ENCODE measurements around the gene FRMPD1.

FRMPD1 gene

DNA sequence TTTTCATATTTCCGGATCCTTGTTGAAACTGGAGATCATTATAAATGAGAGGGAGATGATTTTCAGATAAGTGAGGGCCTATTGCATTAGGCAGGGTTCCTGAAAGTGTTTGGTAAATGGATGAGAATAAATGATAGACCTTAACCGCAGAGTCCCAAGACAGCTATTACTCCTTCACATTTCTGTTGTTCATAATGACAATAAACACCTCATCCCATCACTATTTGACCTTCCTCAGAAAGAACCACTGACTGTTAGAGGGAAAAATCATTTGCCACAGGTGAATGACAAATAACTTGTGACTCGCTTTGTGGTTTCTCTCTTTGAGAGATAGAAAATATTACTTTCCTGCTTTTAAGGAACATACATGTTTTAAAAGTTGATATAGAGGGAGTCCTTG, 55.5 kb downstream of the FRMPD1 start:
- no peak overlapping the region for H3K4me3 ChIP-seq (ENCODE audit: low read depth, low read length)
- H3K36me3 ChIP-seq (ENCODE audit: control insufficient read depth, insufficient read depth, low read length) = no peaks in the 10 kb centered on the region
- H3K27me3 ChIP-seq (ENCODE audit: control insufficient read depth, insufficient read depth, low read length) = peaks cover 16% of the 10 kb centered on the region; the same call in 1 of the 2 replicates
- H3K4me1 ChIP-seq (ENCODE audit: control insufficient read depth, insufficient read depth, low read length) = no peaks in the 10 kb centered on the region
- H3K9ac ChIP-seq (ENCODE audit: low read length) = no peak overlapping the region
- H3K27ac ChIP-seq (ENCODE audit: low read depth, low read length) = no peak overlapping the region
- H3K9me3 ChIP-seq (ENCODE audit: control insufficient read depth, insufficient read depth, low read depth, low read length) = no peaks in the 10 kb centered on the region

DNA sequence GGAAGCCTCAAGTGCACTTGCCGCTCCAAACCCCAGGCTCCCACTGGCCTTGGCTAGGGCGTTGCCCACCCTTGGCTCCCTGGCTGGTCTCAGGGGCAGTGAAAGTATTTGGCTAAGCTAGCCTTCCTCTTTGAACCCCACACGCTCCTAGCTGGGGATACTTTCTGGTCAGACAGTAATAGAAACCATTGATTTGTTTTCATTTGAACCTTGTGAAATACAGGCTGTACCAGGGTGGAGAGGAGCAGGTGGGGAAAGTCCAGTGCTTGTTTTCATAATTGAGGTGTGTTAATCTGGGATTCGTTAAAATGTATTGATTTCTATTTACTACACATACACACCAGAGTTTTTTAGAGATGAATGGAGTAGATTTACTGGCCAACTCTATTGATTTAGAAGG, 57.0 kb downstream of the FRMPD1 start:
- H3K9me3 ChIP-seq (ENCODE audit: control insufficient read depth, insufficient read depth, low read depth, low read length) = no peaks in the 10 kb centered on the region
- H3K27ac ChIP-seq (ENCODE audit: low read depth, low read length) = no peak overlapping the region
- no peaks in the 10 kb centered on the region for H3K4me1 ChIP-seq (ENCODE audit: control insufficient read depth, insufficient read depth, low read length)
- no peaks in the 10 kb centered on the region for H3K36me3 ChIP-seq (ENCODE audit: control insufficient read depth, insufficient read depth, low read length)
- H3K4me3 ChIP-seq (ENCODE audit: low read depth, low read length) = no peak overlapping the region
- H3K27me3 ChIP-seq (ENCODE audit: control insufficient read depth, insufficient read depth, low read length) = peaks cover 16% of the 10 kb centered on the region; the same call in 1 of the 2 replicates
- H3K9ac ChIP-seq (ENCODE audit: low read length) = no peak overlapping the region

DNA sequence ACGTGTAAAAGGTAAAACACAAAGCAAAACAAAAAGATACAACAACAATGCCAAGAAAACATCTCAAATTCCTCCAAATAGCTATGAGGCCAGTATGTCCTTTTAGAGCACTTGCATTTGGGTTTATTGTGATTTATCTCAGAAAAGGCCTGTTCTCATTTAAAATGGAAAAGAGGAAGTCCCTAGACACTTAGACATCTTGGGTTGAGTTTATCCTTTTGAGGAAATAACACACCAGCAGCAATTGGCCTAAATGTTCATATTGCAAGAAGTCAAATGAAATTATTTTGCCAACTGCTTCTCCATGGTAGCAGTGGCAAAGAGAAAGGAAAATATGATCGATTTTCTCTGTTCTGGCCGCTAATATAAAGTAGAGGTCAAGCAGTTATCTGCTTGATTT, 59.3 kb downstream of the FRMPD1 start:
- no peaks in the 10 kb centered on the region for H3K36me3 ChIP-seq (ENCODE audit: control insufficient read depth, insufficient read depth, low read length)
- no peak overlapping the region for H3K9ac ChIP-seq (ENCODE audit: low read length)

DNA sequence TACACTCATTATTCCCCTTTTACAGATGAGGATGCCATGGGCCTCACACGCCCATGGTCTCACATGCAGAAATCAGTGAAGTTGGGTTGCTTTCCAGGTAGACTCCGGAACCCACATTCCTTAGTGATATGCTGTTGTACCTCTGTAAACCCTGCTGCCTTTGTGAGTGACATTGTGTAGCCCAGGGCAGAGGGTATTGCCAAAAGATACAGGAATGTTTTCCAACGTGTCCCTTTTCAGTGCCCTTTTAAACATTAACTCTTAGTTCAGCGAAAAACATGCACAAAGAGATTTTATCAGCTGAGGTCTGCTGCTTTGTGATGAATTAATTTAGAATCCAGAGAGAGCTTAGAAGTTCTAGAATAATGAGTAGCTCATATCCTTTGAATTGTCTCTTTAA, 64.5 kb downstream of the FRMPD1 start:
- H3K27me3 ChIP-seq (ENCODE audit: control insufficient read depth, insufficient read depth, low read length) = no peaks in the 10 kb centered on the region
- no peak overlapping the region for H3K4me3 ChIP-seq (ENCODE audit: low read depth, low read length)
- no peaks in the 10 kb centered on the region for H3K36me3 ChIP-seq (ENCODE audit: control insufficient read depth, insufficient read depth, low read length)
- H3K9me3 ChIP-seq (ENCODE audit: control insufficient read depth, insufficient read depth, low read depth, low read length) = no peaks in the 10 kb centered on the region
- no peak overlapping the region for H3K27ac ChIP-seq (ENCODE audit: low read depth, low read length)
- no peaks in the 10 kb centered on the region for H3K4me1 ChIP-seq (ENCODE audit: control insufficient read depth, insufficient read depth, low read length)
- no peak overlapping the region for H3K9ac ChIP-seq (ENCODE audit: low read length)

More for the DNA sequence above, 59.3 kb downstream of the FRMPD1 start:
- Histone ChIP-seq H3K27me3 (ENCODE audit: control insufficient read depth, insufficient read depth, low read length) (peaks cover 16% of the 10 kb centered on the region; the same call in 1 of the 2 replicates), H3K9me3 (ENCODE audit: control insufficient read depth, insufficient read depth, low read depth, low read length) (no peaks in the 10 kb centered on the region), H3K4me1 (ENCODE audit: control insufficient read depth, insufficient read depth, low read length) (no peaks in the 10 kb centered on the region), H3K27ac (ENCODE audit: low read depth, low read length) (no peak overlapping the region), H3K4me3 (ENCODE audit: low read depth, low read length) (no peak overlapping the region)

DNA sequence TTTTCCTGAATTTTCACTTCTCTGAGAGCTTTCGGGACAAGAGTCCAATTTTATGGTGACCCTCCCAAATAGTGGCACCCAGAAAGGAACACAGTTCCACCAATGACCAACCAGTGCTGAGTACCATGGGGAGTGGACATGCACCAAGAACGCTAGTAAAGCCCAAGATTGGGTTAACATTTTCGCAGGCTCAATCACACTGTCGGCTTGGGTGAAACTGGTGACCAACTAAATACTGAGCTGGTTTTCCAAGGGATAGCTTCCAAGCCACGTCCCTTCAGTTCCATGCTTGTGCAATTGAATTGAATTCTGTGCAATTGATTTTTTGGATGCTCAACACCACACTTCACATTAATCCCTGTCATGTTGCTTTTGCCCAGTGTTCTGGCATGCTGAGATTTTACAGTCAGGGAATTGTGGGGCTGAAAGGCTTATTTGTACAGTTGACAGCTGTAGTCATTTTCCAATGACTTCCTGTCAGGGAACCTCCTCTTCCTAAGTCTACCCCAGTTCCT, 65.3 kb downstream of the FRMPD1 start:
- H3K4me3 ChIP-seq (ENCODE audit: low read depth, low read length) = no peak overlapping the region
- H3K9me3 ChIP-seq (ENCODE audit: control insufficient read depth, insufficient read depth, low read depth, low read length) = no peaks in the 10 kb centered on the region
- H3K27me3 ChIP-seq (ENCODE audit: control insufficient read depth, insufficient read depth, low read length) = no peaks in the 10 kb centered on the region
- H3K36me3 ChIP-seq (ENCODE audit: control insufficient read depth, insufficient read depth, low read length) = no peaks in the 10 kb centered on the region
- no peak overlapping the region for H3K9ac ChIP-seq (ENCODE audit: low read length)
- no peaks in the 10 kb centered on the region for H3K4me1 ChIP-seq (ENCODE audit: control insufficient read depth, insufficient read depth, low read length)
- H3K27ac ChIP-seq (ENCODE audit: low read depth, low read length) = no peak overlapping the region

GRCh38 chr9:37719526-37719925, 68.8 kb downstream of the FRMPD1 start:
- Histone ChIP-seq H3K9me3 (ENCODE audit: control insufficient read depth, insufficient read depth, low read depth, low read length) (no peaks in the 10 kb centered on the region), H3K27ac (ENCODE audit: low read depth, low read length) (no peak overlapping the region), H3K36me3 (ENCODE audit: control insufficient read depth, insufficient read depth, low read length) (no peaks in the 10 kb centered on the region), H3K4me1 (ENCODE audit: control insufficient read depth, insufficient read depth, low read length) (no peaks in the 10 kb centered on the region), H3K4me3 (ENCODE audit: low read depth, low read length) (no peak overlapping the region), H3K9ac (ENCODE audit: low read length) (no peak overlapping the region), H3K27me3 (ENCODE audit: control insufficient read depth, insufficient read depth, low read length) (no peaks in the 10 kb centered on the region)

DNA sequence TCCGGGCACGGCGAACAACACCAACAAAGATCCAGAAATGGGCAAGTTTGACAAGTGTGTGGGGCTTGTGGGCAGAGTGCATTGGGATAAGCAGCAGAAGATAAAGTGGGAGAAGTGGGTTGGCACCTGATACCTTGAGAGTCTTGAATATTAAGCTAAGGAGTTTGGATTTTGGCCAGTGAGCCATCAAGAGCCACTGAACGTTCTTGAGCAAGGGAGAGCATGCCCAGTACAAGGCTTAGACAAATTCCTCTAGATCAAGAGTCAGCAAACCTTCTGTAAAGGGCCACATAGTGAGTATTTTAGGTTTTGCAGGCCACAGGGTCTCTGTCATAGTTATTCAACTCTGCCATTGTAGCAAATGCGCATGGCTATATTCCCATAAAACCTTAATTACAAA, 76.3 kb downstream of the FRMPD1 start:
- no peak overlapping the region for H3K27ac ChIP-seq (ENCODE audit: low read depth, low read length)
- no peak overlapping the region for H3K4me3 ChIP-seq (ENCODE audit: low read depth, low read length)
- H3K36me3 ChIP-seq (ENCODE audit: control insufficient read depth, insufficient read depth, low read length) = no peaks in the 10 kb centered on the region
- H3K27me3 ChIP-seq (ENCODE audit: control insufficient read depth, insufficient read depth, low read length) = peaks cover 4% of the 10 kb centered on the region; the same call in 1 of the 2 replicates
- H3K9ac ChIP-seq (ENCODE audit: low read length) = no peak overlapping the region
- no peaks in the 10 kb centered on the region for H3K4me1 ChIP-seq (ENCODE audit: control insufficient read depth, insufficient read depth, low read length)
- no peaks in the 10 kb centered on the region for H3K9me3 ChIP-seq (ENCODE audit: control insufficient read depth, insufficient read depth, low read depth, low read length)

DNA sequence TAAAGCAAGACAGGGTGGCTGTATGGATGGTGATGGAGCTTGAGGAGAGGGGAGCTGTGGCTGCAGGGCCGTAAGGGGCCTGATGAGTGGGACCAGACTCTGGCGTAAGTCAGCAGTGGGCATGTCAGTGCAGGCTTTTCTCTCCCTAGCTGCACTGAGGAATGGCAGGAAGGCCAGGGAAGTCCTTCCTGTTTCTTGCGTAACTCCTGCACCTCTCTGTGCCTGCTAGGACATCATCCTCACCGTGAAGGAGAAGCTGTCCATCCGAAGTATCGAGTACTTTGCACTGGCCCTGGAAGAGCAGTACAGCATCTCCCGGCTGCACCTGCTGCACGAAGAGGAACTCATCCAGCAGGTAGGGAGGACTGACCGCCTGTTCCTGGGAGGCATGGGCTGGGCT, 78.7 kb downstream of the FRMPD1 start:
- Histone ChIP-seq H3K27ac (ENCODE audit: low read depth, low read length) (no peak overlapping the region), H3K36me3 (ENCODE audit: control insufficient read depth, insufficient read depth, low read length) (no peaks in the 10 kb centered on the region), H3K4me1 (ENCODE audit: control insufficient read depth, insufficient read depth, low read length) (no peaks in the 10 kb centered on the region), H3K9me3 (ENCODE audit: control insufficient read depth, insufficient read depth, low read depth, low read length) (no peaks in the 10 kb centered on the region), H3K9ac (ENCODE audit: low read length) (no peak overlapping the region), H3K27me3 (ENCODE audit: control insufficient read depth, insufficient read depth, low read length) (peaks cover 16% of the 10 kb centered on the region; the same call in 1 of the 2 replicates), H3K4me3 (ENCODE audit: low read depth, low read length) (no peak overlapping the region)

DNA sequence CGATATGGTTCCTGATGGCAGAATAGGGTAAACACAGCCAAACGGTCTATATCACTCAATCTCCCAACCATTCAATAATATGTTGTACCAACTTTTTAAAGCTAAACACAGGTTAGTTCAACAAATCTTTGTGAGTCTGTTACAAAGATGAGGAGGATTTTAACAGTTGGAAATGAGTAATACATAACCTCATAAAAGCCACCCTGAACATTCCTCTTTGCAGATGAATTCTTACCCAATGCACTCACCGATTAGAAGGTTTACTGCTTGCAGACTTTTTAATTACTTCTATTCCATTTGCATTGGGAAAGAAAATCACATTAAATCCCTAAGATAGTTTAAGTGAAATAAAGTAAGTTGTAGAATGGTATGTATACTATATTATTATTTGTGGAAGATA, 79.5 kb downstream of the FRMPD1 start:
- Histone ChIP-seq H3K27ac (ENCODE audit: low read depth, low read length) (no peak overlapping the region), H3K9me3 (ENCODE audit: control insufficient read depth, insufficient read depth, low read depth, low read length) (no peaks in the 10 kb centered on the region), H3K36me3 (ENCODE audit: control insufficient read depth, insufficient read depth, low read length) (no peaks in the 10 kb centered on the region), H3K27me3 (ENCODE audit: control insufficient read depth, insufficient read depth, low read length) (peaks cover 16% of the 10 kb centered on the region; the same call in 1 of the 2 replicates), H3K9ac (ENCODE audit: low read length) (no peak overlapping the region), H3K4me1 (ENCODE audit: control insufficient read depth, insufficient read depth, low read length) (no peaks in the 10 kb centered on the region), H3K4me3 (ENCODE audit: low read depth, low read length) (no peak overlapping the region)

- H3K9ac ChIP-seq (ENCODE audit: low read length) = no peak overlapping the region
- H3K9me3 ChIP-seq (ENCODE audit: control insufficient read depth, insufficient read depth, low read depth, low read length) = no peaks in the 10 kb centered on the region
- no peak overlapping the region for H3K27ac ChIP-seq (ENCODE audit: low read depth, low read length)
- no peaks in the 10 kb centered on the region for H3K36me3 ChIP-seq (ENCODE audit: control insufficient read depth, insufficient read depth, low read length)
- peaks cover 16% of the 10 kb centered on the region; the same call in 1 of the 2 replicates for H3K27me3 ChIP-seq (ENCODE audit: control insufficient read depth, insufficient read depth, low read length)
- H3K4me3 ChIP-seq (ENCODE audit: low read depth, low read length) = no peak overlapping the region
- no peaks in the 10 kb centered on the region for H3K4me1 ChIP-seq (ENCODE audit: control insufficient read depth, insufficient read depth, low read length)
Observed at GRCh38 chr9:37730839-37731238, 80.1 kb downstream of the FRMPD1 start.

GRCh38 chr9:37732086-37732741, 81.5 kb downstream of the FRMPD1 start:
- Histone ChIP-seq H3K9me3 (ENCODE audit: control insufficient read depth, insufficient read depth, low read depth, low read length) (no peaks in the 10 kb centered on the region), H3K4me3 (ENCODE audit: low read depth, low read length) (no peak overlapping the region), H3K27ac (ENCODE audit: low read depth, low read length) (no peak overlapping the region), H3K27me3 (ENCODE audit: control insufficient read depth, insufficient read depth, low read length) (peaks cover 16% of the 10 kb centered on the region; the same call in 1 of the 2 replicates), H3K4me1 (ENCODE audit: control insufficient read depth, insufficient read depth, low read length) (no peaks in the 10 kb centered on the region), H3K36me3 (ENCODE audit: control insufficient read depth, insufficient read depth, low read length) (no peaks in the 10 kb centered on the region), H3K9ac (ENCODE audit: low read length) (no peak overlapping the region)
